Measurements from ENCODE around the gene MATCAP1. TPM values are rescaled to one million over a fixed set of nuclear protein-coding genes. Genes with fewer than 3 reads are reported as not detected.

MATCAP1 gene
- total and polyA plus RNA-seq, 2 of the 8 experiments (the other 6 are each of a cell fraction or from before 2014, with no cell fraction given): 22.9 to 27.5 TPM

DNA sequence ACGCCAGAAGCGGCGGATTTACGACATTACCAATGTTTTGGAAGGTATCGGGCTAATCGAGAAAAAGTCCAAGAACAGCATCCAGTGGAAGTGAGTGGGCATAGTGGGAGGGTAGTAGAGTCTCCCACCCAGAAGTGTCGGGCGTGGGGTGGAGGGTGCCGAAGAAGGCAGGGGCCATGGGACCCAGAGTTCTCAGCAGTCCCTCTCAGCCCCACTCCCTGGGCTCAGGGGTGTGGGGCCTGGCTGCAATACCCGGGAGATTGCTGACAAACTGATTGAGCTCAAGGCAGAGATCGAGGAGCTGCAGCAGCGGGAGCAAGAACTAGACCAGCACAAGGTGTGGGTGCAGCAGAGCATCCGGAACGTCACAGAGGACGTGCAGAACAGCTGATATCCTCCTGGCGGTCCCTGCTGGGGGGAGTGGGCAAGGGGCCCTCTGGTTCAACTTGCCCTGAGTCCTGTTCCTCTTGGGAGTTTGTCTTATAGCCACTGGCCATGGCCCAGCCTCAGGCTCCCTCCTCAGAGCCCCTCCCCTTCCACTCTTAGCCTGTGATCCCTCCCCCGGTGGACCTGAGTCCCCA, 9.1 kb upstream of the MATCAP1 start (continued):
- TF ChIP-seq, protein P1, sequence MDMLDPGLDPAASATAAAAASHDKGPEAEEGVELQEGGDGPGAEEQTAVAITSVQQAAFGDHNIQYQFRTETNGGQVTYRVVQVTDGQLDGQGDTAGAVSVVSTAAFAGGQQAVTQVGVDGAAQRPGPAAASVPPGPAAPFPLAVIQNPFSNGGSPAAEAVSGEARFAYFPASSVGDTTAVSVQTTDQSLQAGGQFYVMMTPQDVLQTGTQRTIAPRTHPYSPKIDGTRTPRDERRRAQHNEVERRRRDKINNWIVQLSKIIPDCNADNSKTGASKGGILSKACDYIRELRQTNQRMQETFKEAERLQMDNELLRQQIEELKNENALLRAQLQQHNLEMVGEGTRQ (IDR thresholded peaks at IDR 0.05; ENCODE audit: low read length): no peak
- TF ChIP-seq GTF2F1 (IDR thresholded peaks at IDR 0.05; ENCODE audit: borderline replicate concordance, low read depth, low read length): no peak
